HG03060 (cell line): ENCODE measurements around the gene MARVELD2.

Experiments
- ATAC-seq: cut with Tn5 transposase; IDR thresholded peaks from one replicate; pipeline ENCODE4 v1.9.1; 2021; ENCODE audit warnings: low read depth, moderate number of reproducible peaks; ENCODE audit not compliant: unreplicated experiment

The MARVELD2 gene

DNA sequence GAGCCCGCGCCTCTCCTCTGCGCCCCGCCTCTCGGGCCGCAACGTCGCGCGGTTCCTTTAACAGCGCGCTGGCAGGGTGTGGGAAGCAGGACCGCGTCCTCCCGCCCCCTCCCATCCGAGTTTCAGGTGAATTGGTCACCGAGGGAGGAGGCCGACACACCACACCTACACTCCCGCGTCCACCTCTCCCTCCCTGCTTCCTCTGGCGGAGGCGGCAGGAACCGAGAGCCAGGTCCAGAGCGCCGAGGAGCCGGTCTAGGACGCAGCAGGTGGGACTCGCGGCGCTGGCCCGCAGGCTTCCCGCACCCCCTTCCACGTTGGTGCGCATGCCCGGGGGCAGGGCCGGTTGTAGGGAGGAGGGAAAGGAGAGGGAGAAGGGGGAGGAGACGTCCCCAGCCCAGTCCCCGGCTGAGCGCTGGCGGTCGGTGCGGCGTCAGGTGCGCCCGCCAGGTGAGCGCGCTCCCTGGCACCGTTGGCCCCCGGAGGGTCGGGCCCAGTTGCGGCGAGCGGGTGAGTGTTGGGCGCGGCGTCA, 77.5 kb downstream of the MARVELD2 start, which contains the start of gene OCLN:
OCLN (plus strand) TSS at position 400 of the 532 bp plus-strand sequence. CDS start 11,455 bp downstream, outside the sequence.
- ATAC-seq = no peak

- no peak for ATAC-seq
Observed at GRCh38 chr5:69492923-69493395, 78.0 kb downstream of the MARVELD2 start.

DNA sequence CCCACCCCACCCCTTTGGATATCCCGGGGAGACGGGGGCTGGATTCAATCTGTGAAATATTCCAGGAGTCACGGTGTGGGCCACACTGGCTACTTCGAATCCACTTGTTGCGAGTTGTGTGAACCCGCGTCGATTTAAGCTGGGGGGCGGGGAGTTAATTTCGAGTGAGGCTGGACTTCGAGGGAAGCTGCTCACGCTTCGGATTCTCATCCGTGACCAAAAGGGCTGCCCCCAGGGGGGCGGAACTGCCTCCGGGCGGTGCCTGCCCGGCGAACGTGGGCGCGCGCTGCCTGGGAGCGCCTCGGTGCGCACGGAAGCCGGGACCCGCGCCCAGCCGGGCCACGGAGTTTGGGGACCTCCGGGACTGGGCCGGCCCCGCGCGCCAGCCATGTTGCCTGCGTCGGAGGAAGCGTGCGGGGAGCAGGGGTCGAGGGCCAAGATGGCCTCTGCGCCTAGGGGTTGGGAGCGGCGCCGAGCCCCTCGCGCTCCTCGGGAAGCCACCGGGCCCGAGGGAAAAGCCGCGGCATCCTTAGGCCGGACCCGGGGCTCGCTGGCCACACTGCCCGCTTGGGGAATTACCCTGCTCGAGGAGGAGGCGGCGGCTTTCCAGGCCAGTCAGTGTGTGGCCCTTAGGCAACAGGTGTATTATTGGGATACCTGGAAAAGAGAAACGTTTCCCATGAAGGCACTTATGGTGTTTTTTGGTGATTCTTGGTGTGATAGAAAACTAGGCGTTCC, 78.6 kb downstream of the MARVELD2 start:
- no peak for ATAC-seq
